Measurements from ENCODE around the gene ARMC10. TPM values are rescaled to one million over a fixed set of nuclear protein-coding genes. Genes with fewer than 3 reads are reported as not detected.
"Not testable (repeated sequence)": the region's sequence is repeated elsewhere in the genome, so short reads cannot be mapped to it uniquely, and the experiment has no call there.

Gene ARMC10
- total and polyA plus RNA-seq, 2 donors = 24.6 to 35.3 TPM

DNA sequence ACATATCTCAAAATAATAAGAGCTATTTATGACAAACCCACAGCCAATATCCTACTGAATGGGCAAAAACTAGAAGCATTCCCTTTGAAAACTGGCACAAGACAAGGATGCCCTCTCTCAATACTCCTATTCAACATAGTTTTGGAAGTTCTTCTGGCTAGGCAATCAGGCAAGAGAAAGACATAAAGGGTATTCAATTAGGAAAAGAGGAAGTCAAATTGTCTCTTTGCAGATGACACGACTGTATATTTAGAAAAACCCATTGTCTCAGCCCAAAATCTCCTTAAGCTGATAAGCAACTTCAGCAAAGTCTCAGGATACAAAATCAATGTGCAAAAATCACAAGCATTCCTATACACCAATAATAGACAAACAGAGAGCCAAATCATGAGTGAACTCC, 33.1 kb upstream of the ARMC10 start:
- H3K27ac ChIP-seq (ENCODE audit: low read depth in 1 of 2, low read length in 1 of 2); H3K36me3 ChIP-seq (ENCODE audit: control insufficient read depth in 2 of 2, insufficient read depth in 2 of 2, low read length in 1 of 2); DNase-seq (ENCODE audit: low read depth in 6 of 9, low spot score in 9 of 9); H3K4me3 ChIP-seq (ENCODE audit: low read length in 2 of 2); H3K4me1 ChIP-seq (ENCODE audit: control insufficient read depth in 2 of 2, insufficient read depth in 2 of 2, low read length in 2 of 2); H3K9me3 ChIP-seq (ENCODE audit: control insufficient read depth in 2 of 2, insufficient read depth in 1 of 2, low read length in 1 of 2); H3K27me3 ChIP-seq (ENCODE audit: control insufficient read depth in 2 of 2, insufficient read depth in 1 of 2, low read length in 1 of 2): not testable (repeated sequence)
- 29% methylated on average over 1 of the region's 1 CpG for WGBS

DNA sequence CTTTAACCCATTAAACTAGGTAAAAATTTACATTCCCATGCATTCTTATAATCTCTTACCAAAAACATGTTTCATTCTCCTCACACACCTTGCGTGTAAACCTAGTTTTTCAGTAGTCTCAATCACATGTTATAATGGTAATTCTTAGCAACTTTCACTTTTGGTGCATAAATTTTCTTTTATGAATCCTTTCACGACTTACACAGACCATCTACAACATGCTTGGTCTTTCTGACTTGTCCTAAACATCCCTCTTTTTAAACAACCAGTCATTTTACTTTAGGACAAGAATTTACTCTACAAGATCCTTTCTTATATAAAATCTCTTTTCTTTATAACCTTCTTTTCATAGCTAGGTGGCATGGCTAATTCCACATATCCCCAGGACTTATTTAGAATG, 26.1 kb upstream of the ARMC10 start:
- 95% methylated on average over 2 of the region's 2 CpGs for WGBS
- no peak for DNase-seq (ENCODE audit: low read depth in 6 of 9, low spot score in 9 of 9)
- no peak overlapping the region for H3K4me3 ChIP-seq (ENCODE audit: low read length in 2 of 2)

DNA sequence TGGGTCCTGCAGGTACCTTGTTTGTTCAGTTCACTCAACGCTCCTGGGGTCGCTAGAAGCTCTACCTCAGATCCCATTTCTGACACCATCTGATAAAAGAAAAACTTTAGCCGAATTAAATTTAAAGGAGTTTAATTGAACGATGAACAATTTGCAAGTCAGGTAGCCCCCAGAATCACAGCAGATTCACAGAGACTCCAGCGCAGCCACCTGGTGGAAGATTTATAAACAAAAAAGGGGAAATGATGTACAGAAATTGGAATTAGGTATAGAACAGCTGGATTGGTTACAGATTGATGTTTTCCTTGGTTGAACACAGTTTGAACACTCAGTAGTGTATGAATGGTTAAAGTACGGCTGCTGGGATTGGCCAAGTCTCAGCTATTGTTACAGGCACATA, 23.4 kb upstream of the ARMC10 start:
- peaks cover 0 to 5% of the 10 kb centered on the region in 2 donors for H3K9me3 ChIP-seq (ENCODE audit: control insufficient read depth in 2 of 2, insufficient read depth in 1 of 2, low read length in 1 of 2)
- H3K4me1 ChIP-seq (ENCODE audit: control insufficient read depth in 2 of 2, insufficient read depth in 2 of 2, low read length in 2 of 2) = no peaks in the 10 kb centered on the region
- no peak for DNase-seq (ENCODE audit: low read depth in 6 of 9, low spot score in 9 of 9)
- 95% methylated on average over 6 of the region's 6 CpGs for WGBS
- H3K4me3 ChIP-seq (ENCODE audit: low read length in 2 of 2) = no peak overlapping the region
- H3K27ac ChIP-seq (ENCODE audit: low read depth in 1 of 2, low read length in 1 of 2) = no peak overlapping the region
- no peaks in the 10 kb centered on the region for H3K36me3 ChIP-seq (ENCODE audit: control insufficient read depth in 2 of 2, insufficient read depth in 2 of 2, low read length in 1 of 2)
- H3K27me3 ChIP-seq (ENCODE audit: control insufficient read depth in 2 of 2, insufficient read depth in 1 of 2, low read length in 1 of 2) = no peaks in the 10 kb centered on the region

More for the DNA sequence above, 26.1 kb upstream of the ARMC10 start:
- Histone ChIP-seq H3K9me3 (ENCODE audit: control insufficient read depth in 2 of 2, insufficient read depth in 1 of 2, low read length in 1 of 2) (peaks cover 0 to 5% of the 10 kb centered on the region in 2 donors), H3K27me3 (ENCODE audit: control insufficient read depth in 2 of 2, insufficient read depth in 1 of 2, low read length in 1 of 2) (no peaks in the 10 kb centered on the region), H3K36me3 (ENCODE audit: control insufficient read depth in 2 of 2, insufficient read depth in 2 of 2, low read length in 1 of 2) (no peaks in the 10 kb centered on the region), H3K4me1 (ENCODE audit: control insufficient read depth in 2 of 2, insufficient read depth in 2 of 2, low read length in 2 of 2) (no peaks in the 10 kb centered on the region), H3K27ac (ENCODE audit: low read depth in 1 of 2, low read length in 1 of 2) (no peak overlapping the region)

DNA sequence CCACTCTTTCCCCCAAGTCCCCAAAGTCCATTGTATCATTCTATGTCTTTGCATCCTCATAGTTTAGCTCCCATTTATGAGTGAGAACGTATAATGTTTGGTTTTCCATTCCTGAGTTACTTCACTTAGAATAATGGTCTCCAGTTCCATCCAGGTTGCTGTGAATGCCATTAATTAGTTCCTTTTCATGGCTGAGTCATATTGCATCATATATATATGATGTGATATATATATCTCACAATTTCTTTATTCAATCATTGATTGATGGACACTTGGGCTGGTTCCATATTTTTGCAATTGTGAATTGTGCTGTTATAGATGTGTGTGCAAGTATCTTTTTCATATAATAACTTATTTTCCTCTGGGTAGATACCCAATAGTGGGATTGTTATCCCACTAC, 18.9 kb upstream of the ARMC10 start:
- not testable (repeated sequence) for DNase-seq (ENCODE audit: low read depth in 6 of 9, low spot score in 9 of 9); H3K9me3 ChIP-seq (ENCODE audit: control insufficient read depth in 2 of 2, insufficient read depth in 1 of 2, low read length in 1 of 2); H3K36me3 ChIP-seq (ENCODE audit: control insufficient read depth in 2 of 2, insufficient read depth in 2 of 2, low read length in 1 of 2); H3K4me3 ChIP-seq (ENCODE audit: low read length in 2 of 2); H3K27ac ChIP-seq (ENCODE audit: low read depth in 1 of 2, low read length in 1 of 2); H3K4me1 ChIP-seq (ENCODE audit: control insufficient read depth in 2 of 2, insufficient read depth in 2 of 2, low read length in 2 of 2); H3K27me3 ChIP-seq (ENCODE audit: control insufficient read depth in 2 of 2, insufficient read depth in 1 of 2, low read length in 1 of 2)
- WGBS = 92% methylated on average over 1 of the region's 1 CpG

DNA sequence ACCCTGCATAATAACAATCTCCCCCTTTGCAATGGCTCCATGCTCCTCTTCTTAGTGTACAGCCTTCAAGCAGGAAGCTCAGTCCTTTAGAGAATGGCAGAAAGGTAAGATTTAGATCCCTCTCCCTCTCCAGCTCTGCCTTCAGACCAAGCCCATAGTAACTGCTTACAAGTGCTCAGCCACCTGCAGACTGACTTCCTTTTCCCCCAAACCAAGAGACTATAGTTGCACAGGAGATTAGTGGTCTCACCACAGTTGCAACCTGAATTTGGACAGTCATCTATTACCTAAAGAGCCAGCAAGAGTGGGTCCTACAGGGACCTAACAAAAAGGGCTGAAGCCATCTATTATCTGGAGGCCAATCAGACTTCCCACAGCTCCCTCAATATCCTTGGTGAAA, 16.8 kb upstream of the ARMC10 start:
- Histone ChIP-seq H3K36me3 (ENCODE audit: control insufficient read depth in 2 of 2, insufficient read depth in 2 of 2, low read length in 1 of 2) (no peaks in the 10 kb centered on the region), H3K4me3 (ENCODE audit: low read length in 2 of 2) (no peak overlapping the region), H3K4me1 (ENCODE audit: control insufficient read depth in 2 of 2, insufficient read depth in 2 of 2, low read length in 2 of 2) (peaks cover 0 to 6% of the 10 kb centered on the region in 2 donors), H3K27ac (ENCODE audit: low read depth in 1 of 2, low read length in 1 of 2) (no peak overlapping the region), H3K9me3 (ENCODE audit: control insufficient read depth in 2 of 2, insufficient read depth in 1 of 2, low read length in 1 of 2) (no peaks in the 10 kb centered on the region), H3K27me3 (ENCODE audit: control insufficient read depth in 2 of 2, insufficient read depth in 1 of 2, low read length in 1 of 2) (no peaks in the 10 kb centered on the region)
- peak in 1 of 9 donors; percentile 36 for DNase-seq (ENCODE audit: low read depth in 6 of 9, low spot score in 9 of 9)

DNA sequence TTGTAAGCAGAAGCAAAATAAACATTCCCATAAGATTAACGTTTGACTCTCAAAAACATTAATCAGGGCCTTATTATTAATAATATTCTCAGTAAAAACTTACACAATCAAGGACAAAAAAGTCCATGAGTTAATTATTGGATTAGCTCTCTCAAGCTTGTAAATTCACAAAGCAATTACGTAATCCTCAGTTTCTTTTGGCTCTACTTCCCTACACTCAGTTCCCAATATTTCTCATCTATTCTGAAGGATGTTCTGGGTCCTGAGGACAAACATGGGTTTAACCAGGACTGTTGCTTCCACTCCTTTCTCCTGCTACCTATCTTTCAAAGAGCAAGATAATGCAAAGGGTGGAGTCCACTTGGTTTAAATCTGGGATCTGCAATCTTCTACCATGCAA, 15.5 kb upstream of the ARMC10 start:
- WGBS = 91% methylated on average over 2 of the region's 2 CpGs
- Histone ChIP-seq H3K27ac (ENCODE audit: low read depth in 1 of 2, low read length in 1 of 2) (no peak overlapping the region), H3K4me3 (ENCODE audit: low read length in 2 of 2) (no peak overlapping the region), H3K27me3 (ENCODE audit: control insufficient read depth in 2 of 2, insufficient read depth in 1 of 2, low read length in 1 of 2) (no peaks in the 10 kb centered on the region), H3K36me3 (ENCODE audit: control insufficient read depth in 2 of 2, insufficient read depth in 2 of 2, low read length in 1 of 2) (no peaks in the 10 kb centered on the region), H3K4me1 (ENCODE audit: control insufficient read depth in 2 of 2, insufficient read depth in 2 of 2, low read length in 2 of 2) (peaks cover 0 to 6% of the 10 kb centered on the region in 2 donors), H3K9me3 (ENCODE audit: control insufficient read depth in 2 of 2, insufficient read depth in 1 of 2, low read length in 1 of 2) (no peaks in the 10 kb centered on the region)
- DNase-seq (ENCODE audit: low read depth in 6 of 9, low spot score in 9 of 9) = no peak

DNA sequence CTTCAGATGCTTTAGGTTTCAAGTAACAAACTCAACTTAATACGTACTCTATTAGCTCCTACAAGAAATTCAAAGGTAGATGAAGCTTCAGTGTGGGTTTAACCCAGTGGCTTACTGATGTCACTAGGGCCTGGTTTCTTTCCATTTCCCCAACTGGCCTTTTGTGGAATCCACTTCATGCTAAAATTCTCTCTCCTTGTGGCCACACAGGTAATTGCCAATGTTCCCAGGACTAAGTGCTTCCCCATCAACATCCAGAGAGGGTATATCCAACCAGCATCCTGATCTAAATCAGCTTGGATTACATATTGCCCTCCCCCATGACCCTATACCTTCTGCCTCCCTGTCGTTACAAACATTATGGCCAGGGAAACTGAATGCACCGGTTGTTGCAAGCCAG, 11.0 kb upstream of the ARMC10 start:
- H3K9me3 ChIP-seq (ENCODE audit: control insufficient read depth in 2 of 2, insufficient read depth in 1 of 2, low read length in 1 of 2) = peaks cover 0 to 1% of the 10 kb centered on the region in 2 donors
- DNase-seq (ENCODE audit: low read depth in 6 of 9, low spot score in 9 of 9) = no peak
- 97% methylated on average over 3 of the region's 3 CpGs for WGBS
- peaks cover 0 to 2% of the 10 kb centered on the region in 2 donors for H3K4me1 ChIP-seq (ENCODE audit: control insufficient read depth in 2 of 2, insufficient read depth in 2 of 2, low read length in 2 of 2)
- H3K36me3 ChIP-seq (ENCODE audit: control insufficient read depth in 2 of 2, insufficient read depth in 2 of 2, low read length in 1 of 2) = no peaks in the 10 kb centered on the region
- no peak overlapping the region for H3K4me3 ChIP-seq (ENCODE audit: low read length in 2 of 2)
- no peak overlapping the region for H3K27ac ChIP-seq (ENCODE audit: low read depth in 1 of 2, low read length in 1 of 2)
- H3K27me3 ChIP-seq (ENCODE audit: control insufficient read depth in 2 of 2, insufficient read depth in 1 of 2, low read length in 1 of 2) = no peaks in the 10 kb centered on the region

DNA sequence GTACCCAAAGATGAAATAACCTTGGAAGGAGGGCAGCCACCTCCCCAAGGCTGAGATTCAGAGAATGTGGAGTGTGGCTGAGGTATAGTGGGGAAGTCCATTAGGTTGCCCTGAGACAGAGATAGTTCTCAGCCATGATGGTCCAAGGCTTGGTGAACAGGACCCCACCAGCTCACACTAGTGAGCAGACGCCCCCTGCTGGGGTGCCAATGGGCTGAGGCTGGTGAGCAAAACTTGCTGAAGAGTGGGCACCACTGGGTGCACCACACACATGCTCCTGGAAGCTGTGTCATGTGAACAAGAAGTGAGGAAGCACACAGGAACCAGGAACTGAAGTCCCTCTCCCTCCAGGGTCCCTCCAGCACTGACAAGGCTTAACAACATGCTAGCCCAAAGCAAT, 9.3 kb upstream of the ARMC10 start:
- no peak overlapping the region for H3K4me3 ChIP-seq (ENCODE audit: low read length in 2 of 2)
- DNase-seq (ENCODE audit: low read depth in 6 of 9, low spot score in 9 of 9) = peak in 6 of 9 donors; percentile 23 to 65 (median 38)
- H3K4me1 ChIP-seq (ENCODE audit: control insufficient read depth in 2 of 2, insufficient read depth in 2 of 2, low read length in 2 of 2) = peaks cover 0 to 2% of the 10 kb centered on the region in 2 donors
- H3K27me3 ChIP-seq (ENCODE audit: control insufficient read depth in 2 of 2, insufficient read depth in 1 of 2, low read length in 1 of 2) = no peaks in the 10 kb centered on the region
- H3K27ac ChIP-seq (ENCODE audit: low read depth in 1 of 2, low read length in 1 of 2) = no peak overlapping the region
- no peaks in the 10 kb centered on the region for H3K36me3 ChIP-seq (ENCODE audit: control insufficient read depth in 2 of 2, insufficient read depth in 2 of 2, low read length in 1 of 2)
- 46% methylated on average over 1 of the region's 1 CpG for WGBS
- peaks cover 0 to 1% of the 10 kb centered on the region in 2 donors for H3K9me3 ChIP-seq (ENCODE audit: control insufficient read depth in 2 of 2, insufficient read depth in 1 of 2, low read length in 1 of 2)

DNA sequence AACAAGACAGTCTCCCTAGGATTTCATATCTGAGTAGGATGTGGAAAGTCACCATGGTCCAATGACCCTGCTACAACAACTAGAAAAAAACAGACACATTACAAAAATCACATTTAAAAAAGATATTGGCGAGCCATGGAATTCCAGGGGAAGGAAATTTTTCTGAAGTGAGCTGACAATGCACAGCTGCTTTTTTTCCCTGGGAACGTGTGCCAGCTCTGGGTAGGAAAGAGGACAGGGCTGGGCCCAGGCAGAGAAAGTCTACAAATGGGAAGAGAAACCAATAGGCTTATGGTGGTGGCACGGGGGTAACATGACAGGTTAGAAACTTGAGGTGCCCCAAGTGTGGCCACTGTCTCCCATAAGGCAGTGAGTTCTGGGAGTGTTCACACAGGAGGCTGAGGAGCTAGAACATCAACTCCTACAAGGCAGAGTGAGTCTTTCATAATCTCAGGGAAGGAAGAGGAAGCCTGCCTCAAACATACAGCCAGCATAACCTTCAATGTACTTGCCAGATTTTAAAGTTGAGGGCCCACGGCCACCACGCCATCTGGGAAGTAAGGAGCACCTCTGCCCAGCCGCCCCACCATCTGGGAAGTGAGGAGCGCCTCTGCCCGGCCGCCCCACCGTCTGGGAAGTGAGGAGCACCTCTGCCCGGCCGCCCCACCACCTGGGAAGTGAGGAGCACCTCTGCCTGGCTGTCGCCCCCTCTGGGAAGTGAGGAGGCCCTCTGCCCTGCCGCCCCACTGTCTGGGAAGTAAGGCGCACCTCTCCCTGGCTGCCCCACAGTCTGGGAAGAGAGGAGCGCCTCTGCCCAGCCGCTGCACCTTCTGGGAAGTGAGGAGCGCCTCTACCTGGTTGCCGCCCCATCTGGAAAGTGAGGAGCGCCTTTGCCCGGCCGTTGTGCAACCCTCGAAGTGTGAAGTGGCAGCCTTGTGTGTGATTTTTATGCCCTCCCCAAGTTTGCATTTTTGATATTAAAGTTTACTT, 6.2 kb upstream of the ARMC10 start:
- no peak for DNase-seq (ENCODE audit: low read depth in 6 of 9, low spot score in 9 of 9)

More for the DNA sequence above, 6.2 kb upstream of the ARMC10 start:
- no peak overlapping the region for H3K4me3 ChIP-seq (ENCODE audit: low read length in 2 of 2)
- H3K27me3 ChIP-seq (ENCODE audit: control insufficient read depth in 2 of 2, insufficient read depth in 1 of 2, low read length in 1 of 2) = no peaks in the 10 kb centered on the region
- H3K9me3 ChIP-seq (ENCODE audit: control insufficient read depth in 2 of 2, insufficient read depth in 1 of 2, low read length in 1 of 2) = peaks cover 0 to 1% of the 10 kb centered on the region in 2 donors
- 95% methylated on average over 23 of the region's 23 CpGs for WGBS
- H3K4me1 ChIP-seq (ENCODE audit: control insufficient read depth in 2 of 2, insufficient read depth in 2 of 2, low read length in 2 of 2) = peaks cover 0 to 3% of the 10 kb centered on the region in 2 donors
- no peak overlapping the region for H3K27ac ChIP-seq (ENCODE audit: low read depth in 1 of 2, low read length in 1 of 2)
- no peaks in the 10 kb centered on the region for H3K36me3 ChIP-seq (ENCODE audit: control insufficient read depth in 2 of 2, insufficient read depth in 2 of 2, low read length in 1 of 2)

Measured in thymus (tissue), 11 donors.